GM18505 (cell line): ENCODE data around the gene RABGGTA.

Source experiments
- ATAC-seq: cut with Tn5 transposase; IDR thresholded peaks from one replicate; pipeline ENCODE4 v1.9.1; 2021; ENCODE audit not compliant: unreplicated experiment
- POLR2A ChIP-seq: IDR thresholded peaks from 4 replicates; pipeline ENCODE4 v1.6.1; 2011; ENCODE audit warnings: borderline replicate concordance; ENCODE audit not compliant: insufficient read depth, insufficient read length; ENCODE audit errors: extremely low read depth

RABGGTA gene

DNA sequence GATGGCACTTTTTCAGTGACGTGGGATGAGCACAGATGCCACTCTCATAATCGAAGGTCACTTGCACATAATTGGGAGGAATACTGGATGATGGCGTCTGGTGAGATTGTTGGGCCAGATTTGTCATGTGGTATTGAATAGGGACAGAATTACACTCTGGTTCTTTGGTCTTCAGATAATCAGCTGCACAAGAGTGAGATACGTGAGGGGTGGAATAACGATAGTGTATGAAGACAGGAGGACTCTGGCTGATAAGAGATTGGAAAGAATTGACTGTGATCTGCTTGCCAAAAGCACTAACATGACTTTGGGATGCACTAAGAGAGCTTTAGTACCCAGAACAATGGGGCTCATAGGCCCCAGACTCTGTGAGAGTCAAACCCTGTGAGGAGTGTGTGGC, 7.0 kb upstream of the RABGGTA start:
- TF ChIP-seq POLR2A: no peak
- ATAC-seq: no peak

DNA sequence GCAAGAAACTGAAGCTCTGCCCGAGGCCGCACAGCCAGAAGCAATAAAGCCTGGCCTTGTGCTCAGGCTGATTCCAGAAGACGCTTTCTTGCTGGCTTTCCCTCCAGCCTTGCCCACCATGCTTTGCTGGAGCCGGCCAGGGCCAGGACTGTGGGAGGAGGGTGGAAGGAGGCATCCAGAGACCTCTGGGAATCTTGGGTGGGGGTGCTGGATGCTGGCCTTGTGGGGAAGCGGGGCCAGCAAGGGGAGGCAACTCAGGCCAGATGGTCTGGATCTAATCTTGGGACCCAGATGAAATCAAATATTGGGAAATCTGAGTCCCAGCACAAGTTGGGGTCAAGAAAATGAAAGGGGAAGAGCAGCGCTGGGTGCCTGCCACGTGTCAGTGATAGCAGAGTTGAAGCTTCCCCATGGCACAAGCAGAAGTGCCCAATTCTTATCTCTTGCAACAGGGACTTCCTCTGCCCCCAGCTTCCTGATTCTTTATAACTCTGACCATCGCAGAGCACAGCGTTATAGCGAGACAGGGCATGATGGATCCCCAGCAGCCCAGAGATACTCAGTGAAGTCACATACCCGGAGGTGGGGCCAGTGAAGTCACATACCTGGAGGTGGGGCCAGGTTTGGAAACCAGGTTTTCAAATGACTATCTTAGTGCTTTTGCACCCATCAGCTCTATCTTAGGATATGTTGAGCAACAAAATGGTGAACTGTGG, 6.4 kb upstream of the RABGGTA start:
- no peak for ATAC-seq
- TF ChIP-seq POLR2A: no peak

DNA sequence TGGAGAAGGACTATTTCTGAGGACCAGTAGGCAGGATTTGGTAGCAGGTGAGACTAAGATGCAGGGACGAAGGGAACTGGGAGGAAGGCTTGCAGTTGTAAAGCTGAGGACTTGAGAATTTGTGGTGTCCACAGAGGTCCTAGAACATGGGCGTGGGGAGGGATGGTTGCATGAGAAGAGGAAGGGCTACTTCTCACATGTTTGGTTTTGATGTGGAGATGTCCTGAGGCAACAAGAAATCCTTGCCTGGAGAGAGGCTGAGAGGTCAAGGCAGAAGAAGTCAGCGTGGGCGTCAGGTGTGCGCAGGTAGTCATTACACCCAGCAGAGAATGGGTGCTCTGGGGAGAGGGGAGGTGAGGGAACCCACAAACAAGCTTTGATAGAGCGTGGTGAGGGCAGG, 5.7 kb upstream of the RABGGTA start:
- no peak for ATAC-seq
- no peak for TF ChIP-seq POLR2A

GRCh38 chr14:24274101-24274543, 2.7 kb upstream of the RABGGTA start:
- peak; percentile 39 for ATAC-seq
- peak; percentile 42 for TF ChIP-seq POLR2A

DNA sequence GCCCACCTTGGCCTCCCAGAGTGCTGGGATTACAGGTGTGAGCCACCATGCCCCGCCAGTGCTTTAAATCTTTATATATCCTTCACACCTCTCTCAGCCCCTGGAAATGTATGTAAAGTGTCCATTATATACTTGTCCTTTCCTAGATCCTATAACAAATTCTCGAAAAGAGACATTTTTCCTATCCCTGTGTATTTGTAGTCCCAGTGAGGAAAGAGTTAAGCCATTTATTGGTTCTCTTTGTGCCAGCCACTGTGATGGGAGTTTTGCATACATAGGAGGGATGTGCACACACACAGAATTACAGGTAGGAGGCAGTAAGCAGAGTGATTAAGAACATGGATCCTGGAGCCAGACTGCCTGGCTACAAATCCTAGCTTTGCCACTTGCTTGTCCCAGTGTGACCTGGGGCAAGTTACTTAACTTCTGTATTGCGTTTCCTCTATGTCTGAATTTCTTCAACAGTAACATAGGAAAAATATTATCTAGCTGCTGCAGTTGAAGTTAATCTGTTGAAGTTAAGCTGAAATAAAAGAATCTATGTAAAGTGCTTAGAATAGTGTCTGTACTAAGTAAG, 2.1 kb upstream of the RABGGTA start:
- ATAC-seq: no peak
- TF ChIP-seq POLR2A: no peak

GRCh38 chr14:24272467-24272866, 1.1 kb upstream of the RABGGTA start:
- ATAC-seq: no peak
- TF ChIP-seq POLR2A: no peak

DNA sequence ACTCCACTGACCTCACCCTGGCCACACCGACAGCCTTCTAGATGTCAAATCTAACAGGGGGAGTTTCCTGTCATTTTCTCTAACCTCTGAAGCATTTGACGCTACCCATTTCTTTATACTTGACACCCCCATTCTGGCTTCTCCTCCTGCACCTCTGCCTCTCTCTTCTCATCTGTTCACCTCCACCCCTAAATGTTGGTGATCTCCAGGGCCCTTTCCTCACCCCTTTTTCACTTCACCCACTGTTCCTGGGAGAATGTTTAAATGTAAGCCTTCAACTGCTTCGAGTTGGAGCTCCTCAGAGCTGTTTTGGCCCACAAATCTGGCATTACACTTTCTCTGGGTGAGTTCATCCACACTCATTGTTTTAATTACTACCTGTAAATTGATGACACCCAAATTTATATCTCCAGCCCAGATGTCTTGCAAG, 452 bp upstream of the RABGGTA start:
- TF ChIP-seq POLR2A: no peak
- no peak for ATAC-seq

DNA sequence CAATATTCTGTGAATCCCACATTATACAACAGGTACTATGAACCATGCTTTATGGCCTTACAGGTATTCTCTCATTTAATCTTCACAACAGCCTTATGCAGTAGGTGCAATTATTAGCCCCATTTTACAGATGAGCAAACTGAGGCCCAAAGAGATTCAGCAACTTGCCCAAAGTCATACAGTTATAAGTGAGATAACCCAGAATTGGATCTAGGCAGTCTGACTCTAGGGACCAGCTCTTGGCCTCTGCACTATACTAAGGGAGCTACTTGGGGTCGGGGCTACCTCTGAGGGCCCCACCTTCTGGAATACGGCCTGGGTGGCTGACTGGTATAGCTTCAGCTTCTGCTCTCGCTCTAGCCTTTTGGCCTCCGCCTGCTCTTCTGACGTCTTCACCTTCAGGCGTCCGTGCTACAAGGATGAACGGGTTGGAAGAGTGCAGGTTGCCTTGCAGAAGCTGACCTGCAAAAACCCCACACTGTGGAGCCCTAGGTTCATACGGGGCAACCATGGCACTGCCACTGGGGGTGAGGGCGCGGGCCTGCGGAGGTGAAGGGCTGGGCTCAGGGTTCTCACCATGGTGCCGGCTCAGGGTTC, 762 bp downstream of the RABGGTA start:
- no peak for ATAC-seq
- TF ChIP-seq POLR2A: no peak

GRCh38 chr14:24269910-24270536, 1.4 kb downstream of the RABGGTA start:
- no peak for ATAC-seq
- no peak for TF ChIP-seq POLR2A

- ATAC-seq: no peak
- no peak for TF ChIP-seq POLR2A
Measured at GRCh38 chr14:24269368-24269767, 2.0 kb downstream of the RABGGTA start.

- ATAC-seq: no peak
- no peak for TF ChIP-seq POLR2A
Measured at GRCh38 chr14:24268225-24268624, 3.2 kb downstream of the RABGGTA start.

- TF ChIP-seq POLR2A: no peak
- no peak for ATAC-seq
Measured at GRCh38 chr14:24267516-24267915, 3.9 kb downstream of the RABGGTA start.

- TF ChIP-seq POLR2A: no peak
- ATAC-seq: no peak
Measured at GRCh38 chr14:24266344-24267244, 4.8 kb downstream of the RABGGTA start.
